CD4-positive, alpha-beta T cell treated with Interleukin-6 for 4 hours (primary cell): ENCODE results near the gene NEK6.

Experiments used
- DNase-seq: peaks from one replicate; pipeline ENCODE4 v3.0.0-alpha.2; 2020; ENCODE audit warnings: mixed read lengths

The NEK6 gene

DNA sequence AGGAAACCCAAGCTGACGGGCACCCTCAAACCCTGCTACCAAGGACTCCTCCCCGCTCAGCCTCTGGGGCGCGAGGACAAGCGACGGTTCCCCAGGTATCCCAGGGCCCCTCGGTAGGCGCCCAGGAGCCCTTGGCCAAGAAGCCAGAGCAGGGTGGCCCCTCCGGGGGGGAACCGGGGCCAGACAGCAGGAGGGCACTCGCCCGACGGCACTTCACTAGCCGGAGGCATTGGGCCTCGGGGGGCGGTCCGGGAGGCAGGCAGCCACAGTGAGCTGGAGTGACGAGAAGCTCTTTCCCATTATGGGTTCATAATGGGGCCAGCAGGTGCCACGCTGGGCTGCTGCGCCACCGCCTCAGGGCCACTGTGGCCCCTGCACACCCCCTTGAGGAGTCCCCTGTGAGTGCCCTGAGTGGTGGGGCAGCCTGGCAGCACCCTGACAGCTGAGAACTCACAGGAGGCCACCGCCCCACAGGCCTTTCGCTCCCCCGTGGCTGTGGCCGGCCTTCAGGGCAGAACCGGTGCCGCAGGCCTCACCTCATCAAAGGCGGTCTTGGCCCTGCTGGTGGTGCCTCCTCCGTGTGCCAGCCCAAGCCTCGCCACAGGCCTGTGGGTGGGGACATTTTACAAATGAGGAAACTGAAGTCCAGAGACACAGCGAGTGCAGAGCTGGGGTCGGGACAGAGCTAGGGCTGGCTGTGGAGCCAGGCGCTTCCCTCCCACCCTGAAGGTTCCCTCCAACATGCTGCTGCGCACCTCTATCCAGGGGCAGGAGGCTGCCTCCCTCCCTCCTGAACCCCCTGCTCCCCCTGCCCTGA is 88.8 kb downstream of the NEK6 start:
- no peak for DNase-seq

DNA sequence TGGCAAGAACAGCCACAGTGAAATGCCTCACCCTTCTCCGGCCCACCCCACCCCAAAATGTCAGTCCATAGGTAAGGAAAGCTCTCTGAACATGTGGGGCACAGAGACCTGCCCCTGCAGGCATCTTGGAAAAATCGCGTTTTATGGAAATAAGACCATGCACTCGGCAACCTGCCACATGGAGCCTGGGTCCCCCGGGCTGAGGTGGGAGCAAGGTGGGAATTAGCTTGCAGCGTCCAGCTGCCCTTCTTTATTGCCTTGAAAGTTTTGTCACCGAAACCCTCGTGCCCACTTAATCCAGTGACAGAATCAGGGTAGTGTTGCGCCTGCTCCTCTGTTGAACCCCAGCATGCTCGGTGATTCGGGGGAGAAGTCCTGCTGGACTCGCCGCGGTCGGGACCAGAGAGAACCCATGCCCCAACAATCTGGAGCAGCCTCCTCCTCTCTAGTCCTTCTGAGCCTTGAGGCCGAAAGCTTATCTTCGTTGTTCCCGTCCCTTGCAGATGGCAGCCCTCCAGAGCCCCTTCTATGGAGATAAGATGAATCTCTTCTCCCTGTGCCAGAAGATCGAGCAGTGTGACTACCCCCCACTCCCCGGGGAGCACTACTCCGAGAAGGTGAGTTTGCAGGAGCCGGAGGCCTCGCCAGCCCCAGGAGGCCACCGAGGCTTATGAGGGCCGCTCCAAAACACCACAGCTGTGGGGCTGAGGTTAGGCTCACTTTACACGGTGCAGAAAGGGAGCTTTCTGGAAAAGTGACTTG is 89.6 kb downstream of the NEK6 start:
- no peak for DNase-seq

DNA sequence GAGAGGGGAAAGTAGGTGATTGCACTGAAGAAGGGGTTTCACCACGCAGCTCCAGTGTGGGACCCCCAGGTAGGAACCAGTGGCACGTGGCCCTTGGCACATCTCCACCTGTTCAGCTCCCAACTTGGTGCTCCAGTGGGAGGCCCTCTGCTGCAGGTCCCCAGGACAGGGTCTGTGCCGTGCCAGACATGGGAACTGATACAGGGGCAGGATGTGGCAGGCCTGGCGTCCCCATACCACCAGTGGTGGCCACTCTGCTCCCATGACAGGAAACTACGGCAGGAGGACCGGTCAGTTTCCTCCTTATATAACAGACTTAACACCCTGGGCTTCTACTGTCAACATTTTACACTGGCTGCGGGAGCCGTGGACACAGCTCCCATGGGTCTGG is 90.2 kb downstream of the NEK6 start:
- DNase-seq: no peak

DNA sequence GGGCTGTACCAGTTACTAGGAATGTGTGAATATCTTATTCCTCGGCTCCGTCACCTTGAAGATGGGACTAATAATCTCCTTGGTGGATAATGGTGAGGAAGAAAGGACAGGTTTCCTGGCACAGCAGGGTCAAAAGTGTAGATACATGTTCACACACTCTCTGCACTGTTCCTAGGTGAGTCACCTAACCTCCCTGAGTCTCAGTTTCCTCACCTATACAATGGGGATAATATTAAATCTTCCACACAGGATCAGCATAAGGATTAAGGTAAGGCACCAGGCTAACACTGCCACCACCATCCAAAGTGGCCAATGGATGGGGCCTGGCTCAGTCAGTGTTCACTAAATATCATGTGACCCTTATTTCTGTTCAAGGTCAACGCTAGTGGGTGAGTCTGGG is 90.6 kb downstream of the NEK6 start:
- no peak for DNase-seq

DNA sequence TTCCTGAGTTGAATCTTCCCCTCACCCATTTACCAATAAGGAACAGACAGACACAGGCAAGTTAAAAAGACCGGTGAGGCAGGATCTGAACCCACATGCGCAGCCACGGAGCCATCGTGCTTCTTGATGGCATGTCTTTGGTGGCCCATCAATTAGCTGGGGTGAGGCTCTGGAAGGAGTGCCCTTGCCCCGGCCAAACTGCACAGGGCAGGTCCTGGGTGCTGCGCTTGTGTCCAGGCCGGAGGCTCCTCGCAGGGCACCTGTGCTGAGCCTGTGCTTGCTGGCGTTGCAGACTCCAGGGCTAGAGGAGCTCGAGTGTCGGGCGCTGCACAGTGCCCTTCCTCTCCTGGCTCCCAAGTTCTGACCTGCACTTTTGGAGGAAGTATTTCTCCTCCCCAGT is 91.1 kb downstream of the NEK6 start:
- DNase-seq: no peak

DNA sequence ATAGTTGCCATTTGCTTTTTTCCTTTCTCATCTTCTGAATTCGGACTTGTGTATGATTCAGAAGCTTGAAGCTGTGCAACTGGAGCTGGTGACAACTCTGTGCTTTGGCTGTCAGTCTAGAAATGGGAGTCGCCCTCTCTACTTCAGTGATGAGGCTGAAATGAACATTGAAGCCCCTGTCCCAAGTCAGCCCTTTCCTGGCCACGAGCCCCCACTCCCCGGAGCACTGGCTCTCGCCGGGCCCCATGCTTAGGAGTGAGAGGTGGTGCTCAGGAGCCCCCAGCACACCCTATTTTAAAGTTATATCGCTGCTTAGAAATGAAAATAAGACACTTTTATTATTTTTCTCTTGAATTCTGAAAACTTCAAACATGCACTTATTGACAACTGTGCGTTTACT is 91.5 kb downstream of the NEK6 start:
- no peak for DNase-seq

DNA sequence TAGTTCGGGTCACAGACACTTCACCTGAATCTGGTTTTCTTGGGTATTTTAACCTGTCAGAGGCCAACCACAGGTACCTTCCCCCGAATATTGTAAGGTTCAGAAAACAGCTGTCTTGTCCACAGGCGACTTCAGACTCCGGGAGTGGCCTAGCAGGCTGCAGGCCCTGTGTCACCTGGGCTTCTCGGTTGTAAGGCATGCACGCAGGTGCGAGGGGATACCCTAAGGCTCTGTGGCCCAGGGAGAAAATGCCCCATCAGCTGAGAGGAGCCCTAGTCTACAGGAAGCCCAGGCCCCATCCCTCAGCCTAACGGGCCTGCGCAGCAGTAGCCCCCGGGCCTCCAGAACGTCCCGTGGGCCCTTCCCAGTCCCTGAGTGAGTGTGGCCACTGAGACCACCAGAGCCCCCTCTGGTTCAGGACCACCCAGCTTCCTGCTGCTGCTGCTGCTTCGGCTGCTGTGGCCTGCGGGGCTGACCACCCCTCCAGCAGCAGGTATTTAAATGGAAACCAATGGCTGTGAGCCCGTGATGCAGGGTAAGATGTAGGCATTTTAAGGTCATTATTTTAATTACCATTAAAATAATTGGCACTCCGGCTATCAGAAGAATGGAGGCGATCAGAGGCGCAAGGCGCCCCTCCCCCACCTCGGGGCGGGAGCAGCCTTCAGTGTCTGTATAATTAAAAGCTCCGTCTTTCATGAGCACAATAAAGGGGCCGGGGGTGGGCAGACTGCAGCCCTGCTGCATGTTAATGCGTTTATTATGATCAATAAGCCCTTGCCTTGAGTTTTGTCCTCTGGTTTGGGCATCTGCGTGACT is 92.1 kb downstream of the NEK6 start:
- no peak for DNase-seq

DNA sequence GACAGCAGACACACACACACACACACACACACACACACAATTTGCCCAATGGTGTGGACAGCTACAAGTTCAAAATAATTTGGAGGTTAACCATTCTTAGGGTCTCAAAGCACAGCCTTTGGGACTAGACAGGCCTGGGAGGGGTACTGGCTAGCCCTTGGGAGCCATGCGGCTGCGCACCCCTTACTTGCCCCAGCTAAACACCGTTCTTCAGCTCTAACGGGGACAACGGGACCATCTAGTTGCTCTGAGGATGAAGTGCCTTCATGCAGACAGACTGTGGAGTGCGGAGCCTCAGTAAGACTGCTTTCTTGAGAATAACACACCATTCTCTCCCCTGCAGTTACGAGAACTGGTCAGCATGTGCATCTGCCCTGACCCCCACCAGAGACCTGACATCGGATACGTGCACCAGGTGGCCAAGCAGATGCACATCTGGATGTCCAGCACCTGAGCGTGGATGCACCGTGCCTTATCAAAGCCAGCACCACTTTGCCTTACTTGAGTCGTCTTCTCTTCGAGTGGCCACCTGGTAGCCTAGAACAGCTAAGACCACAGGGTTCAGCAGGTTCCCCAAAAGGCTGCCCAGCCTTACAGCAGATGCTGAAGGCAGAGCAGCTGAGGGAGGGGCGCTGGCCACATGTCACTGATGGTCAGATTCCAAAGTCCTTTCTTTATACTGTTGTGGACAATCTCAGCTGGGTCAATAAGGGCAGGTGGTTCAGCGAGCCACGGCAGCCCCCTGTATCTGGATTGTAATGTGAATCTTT is 92.9 kb downstream of the NEK6 start:
- no peak for DNase-seq

DNA sequence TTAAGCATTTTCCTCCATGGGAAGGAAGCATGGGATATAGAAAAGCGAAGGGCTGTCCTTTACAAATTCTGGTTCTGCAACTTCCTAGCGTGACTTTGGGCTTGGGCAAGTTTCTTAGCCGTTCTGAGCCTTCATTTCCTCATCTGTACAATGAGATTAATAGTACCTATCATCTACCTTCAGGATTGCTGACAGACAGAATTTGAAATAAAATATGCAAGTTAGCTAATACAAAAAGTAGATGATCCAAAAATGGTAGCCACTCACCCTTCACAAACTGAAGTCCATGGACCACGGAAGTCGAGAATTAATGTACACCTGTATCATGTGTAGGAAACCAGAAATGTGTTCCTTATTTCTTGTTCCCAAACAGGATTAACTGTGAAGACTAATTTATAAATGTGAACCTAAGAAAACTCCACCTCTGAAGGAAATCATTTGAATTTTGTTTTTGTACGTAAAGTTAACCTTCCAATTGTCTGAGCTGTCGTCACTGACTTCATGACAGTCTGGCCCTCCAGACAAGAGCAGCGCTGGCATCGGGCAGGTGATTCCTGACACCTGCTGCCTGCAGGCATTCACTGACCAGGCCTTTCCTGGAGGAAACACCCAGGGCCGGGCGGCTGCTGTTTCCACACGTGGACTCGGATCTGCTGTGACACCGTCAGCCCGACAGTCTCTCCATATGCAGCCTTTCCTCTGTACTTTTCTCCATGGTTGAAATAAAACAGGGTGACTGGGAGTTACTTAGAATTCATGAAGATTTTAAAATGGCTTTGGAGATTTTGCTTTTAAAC is 94.1 kb downstream of the NEK6 start:
- DNase-seq: no peak

DNA sequence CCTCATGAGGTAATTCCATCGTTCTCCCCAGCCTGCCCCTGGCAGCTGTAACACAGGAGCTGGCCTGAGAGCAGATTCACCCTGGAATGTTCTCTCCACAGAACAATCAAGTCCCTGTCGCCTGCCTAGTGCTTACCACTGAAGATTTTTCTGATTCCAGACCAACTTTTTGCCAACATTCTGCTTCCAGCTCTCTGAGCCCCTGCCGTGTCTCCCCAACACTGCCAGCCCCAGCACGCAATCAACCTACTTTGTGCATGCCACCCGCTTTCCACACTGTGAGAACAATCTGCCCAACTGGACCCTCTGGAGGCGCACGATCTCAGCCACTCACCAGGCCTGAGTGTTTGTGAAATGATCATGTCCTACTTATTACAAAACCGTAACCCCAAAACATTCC is 94.9 kb downstream of the NEK6 start:
- no peak for DNase-seq

DNA sequence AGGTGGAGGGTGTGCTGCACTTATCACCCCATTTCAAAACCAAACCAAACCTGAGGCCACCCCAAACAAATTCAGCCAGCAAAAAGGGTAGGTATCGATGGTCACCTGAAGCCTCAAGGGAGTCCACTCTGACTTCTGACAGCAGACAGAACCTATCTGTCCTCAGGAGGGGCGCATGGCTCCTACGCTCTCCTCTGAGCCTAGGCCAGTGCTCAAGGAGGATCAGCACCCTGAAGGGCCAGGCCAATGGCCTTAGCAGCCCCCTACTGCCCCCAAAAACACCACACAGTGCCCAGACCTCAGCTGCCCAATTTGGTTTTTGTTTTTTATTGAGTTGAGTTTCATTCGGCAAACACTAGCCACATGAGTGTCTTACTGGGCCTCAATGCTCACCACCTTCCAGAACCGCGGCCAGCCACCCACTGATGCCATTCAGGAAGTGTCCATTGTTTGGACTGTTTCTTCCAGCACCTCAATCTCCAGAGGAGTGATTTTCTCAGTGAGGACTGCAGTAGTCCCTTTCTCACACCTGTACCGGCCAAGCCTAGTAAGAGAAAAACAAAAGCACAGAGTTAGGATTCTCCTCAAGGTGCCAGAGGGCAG is 95.5 kb downstream of the NEK6 start:
- no peak for DNase-seq

DNA sequence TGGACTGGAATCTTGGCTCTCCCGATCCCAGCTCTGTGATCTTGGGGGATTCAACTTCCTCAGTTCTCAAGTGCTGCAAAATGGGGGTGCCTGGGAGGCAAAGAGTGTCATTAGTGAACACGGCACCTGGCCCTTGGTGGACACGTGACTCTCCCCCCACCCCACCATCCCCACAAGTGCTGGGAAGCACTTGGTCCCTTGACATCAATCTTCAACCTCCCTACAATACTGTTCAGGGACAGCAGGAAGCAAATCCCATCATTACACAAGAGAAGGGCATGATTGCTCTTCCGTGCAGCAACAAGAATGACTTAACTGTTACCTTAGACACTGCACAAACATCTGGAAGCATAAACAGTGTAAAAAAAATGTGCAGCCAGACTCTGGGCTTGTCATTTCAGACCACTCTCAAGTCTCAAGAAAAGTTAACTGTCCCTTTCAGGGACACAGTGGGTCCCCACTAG is 96.1 kb downstream of the NEK6 start:
- DNase-seq: no peak

DNA sequence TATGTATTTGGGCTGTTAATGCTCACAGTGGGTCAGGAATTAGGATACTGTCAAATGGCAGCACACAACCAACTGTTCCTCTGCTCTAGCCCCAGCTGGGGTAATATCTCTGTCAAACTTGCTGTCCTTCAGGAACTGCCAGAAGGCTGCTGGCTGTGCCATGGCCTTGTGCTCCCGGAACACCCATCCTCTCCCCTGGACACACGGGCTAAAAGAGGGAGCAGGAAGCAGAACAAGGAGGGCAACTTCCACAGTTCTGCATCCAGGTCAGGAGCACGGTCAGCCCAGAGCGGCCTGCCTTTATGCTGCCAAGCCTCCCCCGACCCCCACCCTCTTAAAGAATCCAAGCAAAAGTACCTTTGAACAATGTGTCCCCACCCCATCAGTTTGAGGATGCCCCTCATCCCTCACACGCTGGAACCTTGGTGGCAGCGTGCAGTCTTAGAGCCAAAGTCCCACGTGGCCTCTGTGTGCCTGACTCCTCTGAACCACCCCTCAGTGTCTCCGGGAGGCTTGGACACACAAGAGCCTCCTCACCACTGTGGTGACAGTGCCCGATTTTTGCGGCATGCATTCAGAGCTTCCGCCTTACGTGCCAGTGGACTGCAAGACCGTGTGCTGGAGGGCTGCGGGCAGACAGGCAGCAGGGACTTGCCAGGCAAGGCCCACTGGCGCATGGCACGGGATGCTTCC is 96.7 kb downstream of the NEK6 start:
- DNase-seq: no peak

DNA sequence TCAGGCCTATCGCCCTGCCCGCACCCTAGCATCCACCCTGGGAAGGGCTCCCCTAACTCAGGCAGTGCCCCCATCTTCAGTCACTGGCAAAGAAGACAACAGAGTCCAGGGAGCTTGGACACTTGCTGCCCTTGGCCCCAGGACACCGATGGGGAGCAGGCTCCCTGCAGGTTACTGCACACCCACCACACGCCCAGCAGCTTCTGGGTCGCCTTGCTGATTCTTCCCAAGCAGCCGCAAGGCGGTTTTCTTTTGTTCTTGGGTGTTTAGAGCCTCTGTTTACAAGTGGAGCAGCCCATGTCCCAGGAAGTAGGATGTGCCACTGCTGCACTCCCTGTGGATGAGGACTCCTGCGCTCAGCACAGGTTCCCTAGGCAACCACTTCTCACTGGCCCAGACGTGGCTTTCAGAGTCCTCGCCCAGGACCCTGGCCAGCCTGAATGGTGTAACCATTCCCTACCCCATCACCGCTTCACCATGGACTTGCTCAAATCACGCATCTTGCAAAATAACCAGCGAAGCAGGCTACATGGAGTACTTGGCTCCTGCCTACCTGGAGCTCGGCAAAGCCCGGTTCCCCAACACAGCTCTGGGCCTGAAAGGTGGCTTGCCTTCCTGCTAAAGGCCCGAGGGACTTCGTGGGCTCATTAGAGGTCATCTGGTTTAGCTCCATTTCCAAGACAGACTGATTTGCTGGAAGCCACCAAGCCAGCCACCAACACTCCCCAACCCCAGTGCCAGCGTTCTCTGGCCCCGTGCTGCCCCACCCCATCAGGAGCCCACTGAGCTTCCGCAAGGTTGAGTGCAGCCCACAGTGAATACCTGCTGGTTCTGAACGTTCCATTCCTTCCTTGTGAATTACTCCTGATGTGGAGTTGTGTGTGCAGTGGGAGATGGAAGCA is 97.5 kb downstream of the NEK6 start:
- DNase-seq: no peak

DNA sequence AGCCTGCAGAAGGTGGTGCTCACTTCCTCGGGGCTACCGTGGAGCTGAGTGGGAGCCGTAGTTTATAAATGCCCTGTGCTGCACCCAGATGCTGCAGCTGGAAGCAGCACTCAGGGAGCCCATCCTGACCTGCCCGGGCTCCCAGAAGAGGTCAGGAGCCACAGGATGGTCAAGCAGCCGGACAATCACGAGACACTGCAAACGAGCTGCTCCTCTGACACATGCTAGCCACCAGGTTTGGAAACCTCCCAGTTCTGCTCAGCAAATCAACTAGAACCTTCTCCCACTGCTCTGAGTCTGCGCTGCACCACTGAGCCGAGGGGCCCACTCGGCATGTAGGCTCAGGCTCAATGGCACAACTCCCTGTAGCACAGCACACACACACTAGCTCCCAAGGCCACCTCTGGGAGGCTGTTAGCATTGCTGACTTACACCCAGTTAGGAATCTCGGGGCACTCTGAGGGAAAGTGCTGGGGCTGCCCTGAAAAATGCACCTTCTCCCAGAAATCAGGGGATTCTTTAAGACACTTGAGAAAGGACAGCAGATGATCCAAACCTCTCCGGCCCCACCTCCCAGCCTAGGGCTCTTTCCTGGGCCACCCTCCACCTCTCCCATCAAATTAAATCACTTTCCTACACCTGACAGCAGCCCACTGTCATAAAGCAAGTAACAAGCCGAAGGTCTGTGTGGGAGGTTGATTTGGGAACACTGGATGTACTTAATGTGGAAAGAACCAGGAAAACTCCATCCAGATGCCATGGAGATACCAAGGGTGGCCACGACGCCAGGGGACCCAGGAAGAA is 98.4 kb downstream of the NEK6 start:
- no peak for DNase-seq

DNA sequence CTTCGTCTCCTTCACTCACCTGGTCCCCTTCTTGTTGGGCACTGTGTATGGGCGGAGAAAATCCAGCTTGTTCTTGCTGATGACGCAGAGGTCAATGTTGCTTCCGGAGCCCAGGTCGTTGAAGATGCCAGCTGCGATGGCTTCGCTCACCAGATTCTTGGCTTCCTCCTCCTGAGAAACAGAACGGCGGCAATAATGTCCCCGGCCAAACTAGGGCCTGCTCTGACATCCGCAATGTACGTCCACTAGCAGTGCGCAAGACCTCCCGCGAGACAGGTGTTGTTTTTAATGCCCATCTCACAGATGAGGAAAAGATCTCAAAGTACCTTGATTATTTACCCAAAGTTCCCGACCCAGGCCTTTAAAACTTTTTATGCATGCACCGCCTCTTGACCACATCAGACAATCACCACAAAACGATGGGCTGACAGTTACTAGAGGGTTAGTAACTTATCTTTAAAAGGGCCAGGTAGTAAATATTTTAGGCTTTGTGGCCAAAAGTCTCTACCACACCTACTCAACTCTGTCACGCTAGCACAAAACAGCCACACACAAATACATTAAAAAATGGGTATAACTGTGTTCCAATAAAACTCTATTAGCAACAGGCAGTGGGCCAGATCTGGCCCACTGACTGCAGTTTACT is 99.1 kb downstream of the NEK6 start:
- DNase-seq: no peak

DNA sequence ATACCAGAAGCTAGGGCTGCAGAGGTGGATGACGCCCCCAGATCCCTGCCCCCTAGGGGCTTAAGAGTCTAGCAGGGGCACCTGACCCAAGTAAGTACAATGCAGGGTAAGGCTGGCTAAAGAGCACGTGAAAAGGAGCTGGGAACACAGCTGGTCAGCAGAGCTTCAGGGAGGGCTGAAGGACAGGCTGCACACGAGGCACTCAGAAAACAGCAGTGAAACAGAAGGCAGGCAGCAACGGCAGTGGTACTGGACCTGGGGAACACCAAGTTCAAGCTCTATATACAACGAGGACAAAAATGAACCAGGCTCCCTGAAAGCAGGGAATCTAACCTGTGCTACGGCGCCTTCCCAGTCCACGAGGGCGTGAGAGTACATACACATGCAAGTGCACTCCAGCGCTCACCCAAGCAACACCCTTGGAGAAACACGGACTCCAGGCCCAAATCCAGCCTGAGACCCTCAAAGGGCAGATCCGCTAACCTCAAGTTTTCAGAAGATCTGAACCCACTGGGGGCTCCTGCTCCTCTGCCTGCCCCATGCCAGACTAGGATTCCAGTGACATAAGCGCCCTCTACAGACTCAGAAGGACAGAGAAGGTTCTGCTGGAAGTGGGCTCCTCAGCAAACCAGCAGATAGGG is 100.1 kb downstream of the NEK6 start:
- no peak for DNase-seq

DNA sequence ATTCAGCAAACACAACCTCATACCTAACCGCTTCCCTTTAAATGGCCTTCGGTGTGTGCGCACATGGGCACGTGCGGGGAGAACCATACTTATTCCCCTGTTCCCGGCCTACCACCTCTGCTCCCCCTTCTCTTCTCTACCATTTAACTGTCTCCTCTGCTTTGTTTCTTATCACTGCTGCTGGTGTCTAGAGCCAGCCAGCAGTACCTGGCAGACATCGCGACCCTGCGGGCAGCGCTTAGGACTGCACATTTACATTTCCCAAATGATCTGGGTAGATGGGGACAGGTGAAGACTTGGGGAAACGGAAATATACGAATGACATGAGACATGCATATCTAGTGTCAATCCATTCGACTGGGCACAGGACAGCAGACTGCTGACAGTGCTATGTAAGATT is 100.9 kb downstream of the NEK6 start:
- no peak for DNase-seq
